GM13976 (cell line): ENCODE data around the gene RESP18.

Source experiments
- DNase-seq: peaks from one replicate; pipeline ENCODE4 v3.0.0; 2012; ENCODE audit warnings: low spot score
- in situ Hi-C: fragments of 300-500 bp; cut with MboI; formaldehyde crosslinking; loops from one replicate; pipeline ENCODE4 v1.12.0; 2022; ENCODE audit warnings: low sequenced_read_pairs, mixed read lengths, inconsistent platforms; ENCODE audit not compliant: unreplicated experiment
- TF ChIP-seq, protein P1 (sequence below): IDR thresholded peaks from 2 replicates; pipeline ENCODE4 v1.5.1; 2012; ENCODE audit warnings: borderline replicate concordance, mild to moderate bottlenecking; ENCODE audit not compliant: insufficient read depth; ENCODE audit errors: extremely low read depth, missing control alignments, control extremely low read depth

Gene RESP18

DNA sequence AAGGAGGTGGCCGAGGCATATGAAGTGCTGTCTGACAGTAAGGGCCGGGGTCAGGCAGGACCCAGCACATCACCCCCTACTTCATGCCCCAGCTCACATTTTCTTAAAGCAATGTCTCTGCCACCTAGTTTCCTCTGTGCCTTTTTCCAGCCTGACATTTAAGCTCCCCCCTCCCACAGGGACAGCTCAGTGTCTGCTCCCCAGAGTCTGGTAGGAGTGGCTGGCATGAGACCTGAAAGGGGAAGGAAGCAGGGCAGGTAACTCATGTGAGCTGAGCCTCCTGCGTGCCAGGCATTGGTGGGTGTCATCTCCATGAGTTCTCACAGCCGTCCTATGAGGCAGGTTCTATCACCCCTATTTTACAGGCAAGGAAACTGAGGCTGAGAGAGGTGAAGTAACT, 51.9 kb downstream of the RESP18 start:
- in situ Hi-C loops = loop anchor here (25.0 kb wide), 1 partner anchor 118 kb away; the partner anchor contains the start of genes NHEJ1 and SLC23A3
- TF ChIP-seq, protein P1, sequence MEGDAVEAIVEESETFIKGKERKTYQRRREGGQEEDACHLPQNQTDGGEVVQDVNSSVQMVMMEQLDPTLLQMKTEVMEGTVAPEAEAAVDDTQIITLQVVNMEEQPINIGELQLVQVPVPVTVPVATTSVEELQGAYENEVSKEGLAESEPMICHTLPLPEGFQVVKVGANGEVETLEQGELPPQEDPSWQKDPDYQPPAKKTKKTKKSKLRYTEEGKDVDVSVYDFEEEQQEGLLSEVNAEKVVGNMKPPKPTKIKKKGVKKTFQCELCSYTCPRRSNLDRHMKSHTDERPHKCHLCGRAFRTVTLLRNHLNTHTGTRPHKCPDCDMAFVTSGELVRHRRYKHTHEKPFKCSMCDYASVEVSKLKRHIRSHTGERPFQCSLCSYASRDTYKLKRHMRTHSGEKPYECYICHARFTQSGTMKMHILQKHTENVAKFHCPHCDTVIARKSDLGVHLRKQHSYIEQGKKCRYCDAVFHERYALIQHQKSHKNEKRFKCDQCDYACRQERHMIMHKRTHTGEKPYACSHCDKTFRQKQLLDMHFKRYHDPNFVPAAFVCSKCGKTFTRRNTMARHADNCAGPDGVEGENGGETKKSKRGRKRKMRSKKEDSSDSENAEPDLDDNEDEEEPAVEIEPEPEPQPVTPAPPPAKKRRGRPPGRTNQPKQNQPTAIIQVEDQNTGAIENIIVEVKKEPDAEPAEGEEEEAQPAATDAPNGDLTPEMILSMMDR = no peak
- DNase-seq = no peak

DNA sequence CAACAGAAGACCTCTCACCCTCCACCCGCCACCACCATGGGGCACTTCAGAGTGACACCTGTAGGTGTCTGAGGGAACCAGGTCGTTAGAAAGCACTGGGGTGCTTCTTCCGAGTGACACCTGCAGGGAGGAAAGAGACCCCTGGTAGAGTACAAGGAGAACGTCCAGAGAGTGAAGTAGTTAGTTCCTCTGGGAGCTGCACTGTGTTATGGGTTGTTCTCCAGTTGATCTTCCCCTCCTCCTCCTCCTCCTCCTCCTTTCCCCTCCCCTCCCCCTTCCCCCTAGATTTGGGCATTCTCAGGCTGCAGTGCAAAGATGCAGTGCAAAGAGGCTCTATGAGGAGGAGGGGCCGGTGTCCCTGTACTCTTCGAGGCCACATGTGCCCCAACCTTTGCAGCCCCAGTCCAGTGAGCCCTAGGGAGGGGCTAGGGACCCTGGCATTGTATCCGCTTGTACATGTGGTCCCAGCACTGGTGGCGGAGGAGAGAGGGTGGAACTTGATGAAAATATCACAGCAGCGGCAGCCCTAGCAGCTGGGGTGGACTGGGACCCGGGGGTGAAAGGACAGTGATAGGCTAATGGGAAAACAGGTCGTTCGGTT, 52.5 kb downstream of the RESP18 start:
- in situ Hi-C loops = loop anchor here (25.0 kb wide), 1 partner anchor 118 kb away; the partner anchor contains the start of genes NHEJ1 and SLC23A3
- peak; percentile 16 for DNase-seq
- TF ChIP-seq, protein P1 = peak; percentile 14

DNA sequence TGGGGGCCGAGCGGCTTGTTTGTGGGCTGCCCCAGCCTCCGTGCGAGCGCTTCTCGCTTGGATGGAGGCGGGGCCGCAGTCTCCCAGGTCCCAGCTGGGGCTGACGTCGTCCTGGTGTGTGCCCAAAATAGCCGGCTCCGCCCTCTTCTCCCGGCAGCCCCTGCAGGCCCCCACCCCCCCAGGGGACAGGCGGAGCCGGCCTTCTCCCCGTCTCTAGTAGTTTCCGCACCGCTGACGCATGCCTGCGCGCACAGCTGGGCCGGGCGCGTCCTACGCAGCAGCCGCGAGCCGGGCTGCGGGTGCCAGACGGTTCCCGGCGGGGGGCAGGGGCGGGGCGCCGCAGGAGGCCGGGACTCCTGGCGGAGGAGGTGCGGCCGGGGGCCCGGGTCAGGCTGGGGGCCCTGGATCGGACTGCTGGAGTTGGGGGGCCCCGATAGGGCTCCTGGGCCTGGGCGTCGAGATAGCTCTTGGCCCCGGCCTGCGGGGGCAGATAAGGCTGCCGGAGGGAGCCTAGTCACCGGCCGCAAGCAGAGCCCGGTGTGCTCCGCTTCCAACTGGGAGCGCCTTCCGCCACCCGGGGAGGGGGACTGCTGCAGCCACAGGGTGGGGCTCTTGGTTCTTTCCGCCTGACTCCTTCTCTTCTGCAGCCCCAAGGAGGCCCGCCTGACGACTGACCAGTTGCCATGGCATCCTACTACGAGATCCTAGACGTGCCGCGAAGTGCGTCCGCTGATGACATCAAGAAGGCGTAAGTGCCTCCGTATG, 53.2 kb downstream of the RESP18 start, which contains the start of gene DNAJB2:
DNAJB2 (plus strand) TSS at position 216 of the 765 bp plus-strand sequence; CDS start at position 684, 468 bp downstream.
- in situ Hi-C loops = loop anchor here (25.0 kb wide), 1 partner anchor 117 kb away; the partner anchor contains the start of genes NHEJ1 and SLC23A3

DNA sequence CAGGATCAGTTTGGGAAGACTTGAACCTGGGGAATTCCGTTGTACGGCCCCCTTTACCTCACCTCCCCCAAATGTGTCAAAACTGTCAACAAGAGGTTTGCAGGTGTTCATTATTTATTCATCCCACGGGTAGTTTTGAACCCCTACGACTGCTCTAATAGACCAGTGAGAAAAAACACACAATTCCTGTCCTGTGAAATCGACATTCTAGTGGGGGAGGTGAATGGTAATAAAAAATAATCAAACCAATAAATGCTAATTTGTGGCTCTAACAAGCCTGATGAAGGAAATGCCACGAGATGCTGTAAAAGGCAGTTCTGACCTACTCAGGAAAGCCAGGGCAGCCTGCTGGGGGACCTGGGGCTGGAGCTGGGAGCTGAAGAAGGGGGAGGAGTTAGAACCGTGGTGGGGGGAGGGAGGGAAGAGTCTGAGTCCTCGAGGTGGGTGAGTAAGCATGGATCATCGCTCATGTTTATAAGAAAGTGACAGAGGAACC, 53.8 kb downstream of the RESP18 start:
- DNase-seq = peak; percentile 44
- TF ChIP-seq, protein P1 = no peak
- in situ Hi-C loops = loop anchor here (25.0 kb wide), 1 partner anchor 116 kb away; the partner anchor contains the start of genes NHEJ1 and SLC23A3

More for the DNA sequence above, 53.2 kb downstream of the RESP18 start, which contains the start of gene DNAJB2:
- peak; percentile 100 for DNase-seq
- TF ChIP-seq, protein P1 = no peak

DNA sequence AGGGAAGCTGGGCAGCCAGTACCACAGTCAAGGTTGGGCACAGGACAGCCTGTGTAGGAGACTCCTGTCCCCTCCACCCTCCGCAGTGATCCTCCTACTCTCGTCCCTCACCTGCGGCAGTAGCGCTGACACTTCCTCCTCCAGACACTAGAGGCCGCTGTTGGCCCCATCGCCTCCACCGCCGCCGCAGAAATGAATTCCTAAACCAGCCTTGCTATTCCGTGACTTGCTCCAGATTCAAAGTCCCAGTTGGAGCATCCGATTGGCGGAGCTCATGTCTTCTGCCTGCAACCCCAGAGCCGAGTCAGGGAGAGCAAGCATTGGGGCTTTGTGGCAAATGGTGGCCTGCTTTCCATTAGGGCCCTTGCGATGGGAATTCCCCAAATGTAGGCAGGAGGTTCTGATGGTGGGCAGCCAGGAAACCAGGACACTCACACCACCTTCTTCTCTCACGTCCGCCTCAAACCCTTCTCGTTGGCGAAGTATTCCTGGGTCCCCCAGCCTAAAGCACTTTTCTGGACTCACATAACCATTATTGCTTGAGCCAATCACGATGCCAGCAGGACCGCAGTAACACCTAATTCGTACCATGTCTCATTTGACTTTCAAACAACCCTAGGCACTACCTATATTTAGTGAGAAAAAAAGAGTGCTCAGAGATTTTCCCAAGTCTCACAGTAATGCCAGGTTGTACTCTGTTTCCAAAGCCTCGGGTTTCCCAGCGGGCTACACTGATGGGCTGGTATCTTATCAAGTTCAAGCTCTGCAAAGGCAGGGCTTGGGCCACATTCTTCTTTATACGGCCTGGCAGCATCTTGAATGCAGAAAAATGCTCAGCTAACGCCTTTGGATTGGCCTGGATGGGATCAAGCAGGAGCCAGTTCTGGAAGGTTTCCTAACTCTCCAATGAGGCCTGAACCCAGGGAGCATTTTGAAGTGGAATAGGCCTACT, 54.6 kb downstream of the RESP18 start:
- TF ChIP-seq, protein P1 = peak; percentile 97
- peak; percentile 77 for DNase-seq
- in situ Hi-C loops = loop anchor here (25.0 kb wide), 1 partner anchor 116 kb away; the partner anchor contains the start of genes NHEJ1 and SLC23A3
